Measurements from ENCODE around the gene COPE.

Gene COPE

GRCh38 chr19:18850471-18851375 lies 68.5 kb downstream of the COPE start:
- no peak for TF ChIP-seq CTCF (IDR thresholded peaks at IDR 0.05; ENCODE audit: extremely low read depth, missing control alignments)

GRCh38 chr19:18849838-18850400 lies 69.3 kb downstream of the COPE start:
- TF ChIP-seq CTCF (IDR thresholded peaks at IDR 0.05; ENCODE audit: extremely low read depth, missing control alignments), result no peak
- no peak for DNase-seq (ENCODE audit: low spot score)

More at GRCh38 chr19:18850471-18851375, 68.5 kb downstream of the COPE start:
- DNase-seq (ENCODE audit: low spot score), result no peak

Data from GM20000 (cell line).